Thyroid gland (tissue), 4 donors: ENCODE data around the gene PLEKHB2.

ENCODE experiments used
- POLR2A ChIP-seq, 2 donors: fragments of 450-650 bp; IDR thresholded peaks; one replicate each; pipeline ENCODE4 v1.6.1; 2017; ENCODE audit warnings: antibody characterized with exemption in 2 of 2, mild to moderate bottlenecking in 2 of 2, moderate library complexity in 1 of 2
- TF ChIP-seq, protein P1 (sequence below), 6 experiments: fragments of 200-600 bp in 3 of 6; fragments of 450-650 bp in 3 of 6; sonication (generic) in 3 of 6; IDR thresholded peaks; one replicate each; pipeline ENCODE4 v1.5.1; 2016 to 2019; ENCODE audit warnings: antibody characterized with exemption in 6 of 6, mild to moderate bottlenecking in 2 of 6, inconsistent platforms in 1 of 6, moderate library complexity in 1 of 6

DNA sequence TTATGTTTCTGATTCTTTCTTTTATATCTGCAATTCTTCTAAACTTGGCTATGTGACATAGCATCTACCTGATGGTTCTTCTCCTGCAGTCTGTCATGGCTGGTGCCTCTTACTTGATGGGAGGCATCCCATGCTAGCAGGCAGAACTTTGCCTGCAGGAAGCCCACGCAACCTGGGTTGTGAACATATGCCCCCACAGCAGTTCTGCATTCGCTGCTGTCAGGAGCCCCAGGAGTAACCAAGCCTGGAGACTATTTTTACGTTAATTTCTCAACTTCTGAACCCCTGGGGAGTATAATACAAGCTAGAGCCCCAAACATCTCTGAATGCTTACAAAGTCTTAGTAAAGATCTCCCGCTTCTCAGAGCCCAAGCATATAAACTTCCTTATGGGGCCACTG lies 23.9 kb upstream of the PLEKHB2 start:
- TF ChIP-seq, protein P1, sequence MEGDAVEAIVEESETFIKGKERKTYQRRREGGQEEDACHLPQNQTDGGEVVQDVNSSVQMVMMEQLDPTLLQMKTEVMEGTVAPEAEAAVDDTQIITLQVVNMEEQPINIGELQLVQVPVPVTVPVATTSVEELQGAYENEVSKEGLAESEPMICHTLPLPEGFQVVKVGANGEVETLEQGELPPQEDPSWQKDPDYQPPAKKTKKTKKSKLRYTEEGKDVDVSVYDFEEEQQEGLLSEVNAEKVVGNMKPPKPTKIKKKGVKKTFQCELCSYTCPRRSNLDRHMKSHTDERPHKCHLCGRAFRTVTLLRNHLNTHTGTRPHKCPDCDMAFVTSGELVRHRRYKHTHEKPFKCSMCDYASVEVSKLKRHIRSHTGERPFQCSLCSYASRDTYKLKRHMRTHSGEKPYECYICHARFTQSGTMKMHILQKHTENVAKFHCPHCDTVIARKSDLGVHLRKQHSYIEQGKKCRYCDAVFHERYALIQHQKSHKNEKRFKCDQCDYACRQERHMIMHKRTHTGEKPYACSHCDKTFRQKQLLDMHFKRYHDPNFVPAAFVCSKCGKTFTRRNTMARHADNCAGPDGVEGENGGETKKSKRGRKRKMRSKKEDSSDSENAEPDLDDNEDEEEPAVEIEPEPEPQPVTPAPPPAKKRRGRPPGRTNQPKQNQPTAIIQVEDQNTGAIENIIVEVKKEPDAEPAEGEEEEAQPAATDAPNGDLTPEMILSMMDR (IDR thresholded peaks at IDR 0.05), result no peak
- TF ChIP-seq POLR2A (IDR thresholded peaks at IDR 0.05), result no peak
